T-helper 17 cell (primary cell): ENCODE measurements around the gene UTP4. TPM values are rescaled to one million over a fixed set of nuclear protein-coding genes. Genes with fewer than 3 reads are reported as not detected.
A peak's percentile ranks its signal among the peaks of the same experiment; 100 is the strongest.
"Not testable (repeated sequence)": the region's sequence is repeated elsewhere in the genome, so short reads cannot be mapped to it uniquely, and the experiment has no call there.

ENCODE experiments used
- ATAC-seq: fragments of 150-1000 bp; cut with Tn5 transposase; 2 replicates; pipeline ENCODE4 v1.10.0; 2021; ENCODE audit warnings: mild to moderate bottlenecking, moderate library complexity
- DNase-seq, 3 donors: peaks; one replicate each; pipeline versions ENCODE4 v3.0.0 to v3.0.0-alpha.2; 2020 to 2021
- H3K9me3 ChIP-seq: one replicate; pipeline ENCODE4 v1.7.0; 2013; ENCODE audit warnings: low read length, mild to moderate bottlenecking; ENCODE audit not compliant: control insufficient read depth, poor library complexity, severe bottlenecking
- H3K27ac Mint-ChIP-seq: one replicate; pipeline ENCODE4 v1.8.0; 2022; ENCODE audit warnings: mild to moderate bottlenecking, moderate library complexity, mixed read lengths
- H3K27me3 Mint-ChIP-seq: one replicate; pipeline ENCODE4 v1.8.0; 2022; ENCODE audit warnings: mixed read lengths
- H3K36me3 Mint-ChIP-seq: one replicate; pipeline ENCODE4 v1.8.0; 2022; ENCODE audit warnings: low read depth, mixed read lengths
- H3K4me1 Mint-ChIP-seq: one replicate; pipeline ENCODE4 v1.8.0; 2022; ENCODE audit warnings: mild to moderate bottlenecking, mixed read lengths
- H3K4me3 Mint-ChIP-seq: one replicate; pipeline ENCODE4 v1.8.0; 2022; ENCODE audit warnings: mild to moderate bottlenecking, moderate library complexity, mixed read lengths
- total RNA-seq, 4 donors: library from RNA in 2 of 4; stranded (reverse) in 2 of 4; gene quantifications; one replicate each; pipeline ENCODE4 v1.2.3 and lab custom pipeline; 2022 to 2026

The UTP4 gene
- total RNA-seq, 2 donors from 2014 or later = 29.4 to 47.2 TPM

GRCh38 chr16:69114346-69114975 lies 18.0 kb upstream of the UTP4 start:
- peaks cover 12% of the 10 kb centered on the region for H3K4me1 Mint-ChIP-seq
- H3K9me3 ChIP-seq = no peaks in the 10 kb centered on the region
- DNase-seq (no peak), ATAC-seq (no peak)
- H3K27ac Mint-ChIP-seq = no peak overlapping the region
- H3K36me3 Mint-ChIP-seq = peaks cover 8% of the 10 kb centered on the region
- H3K27me3 Mint-ChIP-seq = peaks cover 4% of the 10 kb centered on the region
- no peak overlapping the region for H3K4me3 Mint-ChIP-seq

GRCh38 chr16:69114976-69115355 lies 17.5 kb upstream of the UTP4 start:
- no peak overlapping the region for H3K4me3 Mint-ChIP-seq
- no peaks in the 10 kb centered on the region for H3K9me3 ChIP-seq
- H3K27ac Mint-ChIP-seq = no peak overlapping the region
- peaks cover 5% of the 10 kb centered on the region for H3K36me3 Mint-ChIP-seq
- no peaks in the 10 kb centered on the region for H3K27me3 Mint-ChIP-seq
- no peak for ATAC-seq
- DNase-seq = no peak
- peaks cover 10% of the 10 kb centered on the region for H3K4me1 Mint-ChIP-seq

- H3K9me3 ChIP-seq = no peaks in the 10 kb centered on the region
- ATAC-seq = no peak
- Mint-ChIP-seq H3K27ac (no peak overlapping the region), H3K36me3 (peaks cover 5% of the 10 kb centered on the region), H3K27me3 (no peaks in the 10 kb centered on the region), H3K4me3 (no peak overlapping the region), H3K4me1 (peaks cover 10% of the 10 kb centered on the region)
- DNase-seq = no peak
These were observed 17.1 kb upstream of the UTP4 start for GRCh38 chr16:69115361-69115760.

GRCh38 chr16:69115837-69116236 lies 16.6 kb upstream of the UTP4 start:
- Mint-ChIP-seq H3K4me3 (no peak overlapping the region), H3K36me3 (peaks cover 5% of the 10 kb centered on the region)
- ATAC-seq = no peak

GRCh38 chr16:69116256-69116875 lies 16.1 kb upstream of the UTP4 start:
- H3K9me3 ChIP-seq = no peaks in the 10 kb centered on the region
- DNase-seq (no peak), ATAC-seq (no peak)
- no peaks in the 10 kb centered on the region for H3K27me3 Mint-ChIP-seq
- H3K36me3 Mint-ChIP-seq = peaks cover 8% of the 10 kb centered on the region
- no peak overlapping the region for H3K27ac Mint-ChIP-seq
- H3K4me1 Mint-ChIP-seq = peaks cover 10% of the 10 kb centered on the region
- H3K4me3 Mint-ChIP-seq = no peak overlapping the region

More at GRCh38 chr16:69115837-69116236, 16.6 kb upstream of the UTP4 start:
- no peaks in the 10 kb centered on the region for H3K9me3 ChIP-seq
- H3K27ac Mint-ChIP-seq = no peak overlapping the region
- peaks cover 10% of the 10 kb centered on the region for H3K4me1 Mint-ChIP-seq
- H3K27me3 Mint-ChIP-seq = no peaks in the 10 kb centered on the region
- no peak for DNase-seq

GRCh38 chr16:69116906-69117305 lies 15.5 kb upstream of the UTP4 start:
- DNase-seq (no peak), ATAC-seq (no peak)
- Mint-ChIP-seq H3K27me3 (no peaks in the 10 kb centered on the region), H3K4me1 (peaks cover 10% of the 10 kb centered on the region), H3K4me3 (no peak overlapping the region), H3K36me3 (peaks cover 8% of the 10 kb centered on the region), H3K27ac (no peak overlapping the region)
- H3K9me3 ChIP-seq = no peaks in the 10 kb centered on the region

GRCh38 chr16:69118468-69118867 lies 14.0 kb upstream of the UTP4 start:
- no peak for ATAC-seq
- H3K27me3 Mint-ChIP-seq = no peaks in the 10 kb centered on the region
- no peaks in the 10 kb centered on the region for H3K9me3 ChIP-seq
- DNase-seq = no peak
- H3K36me3 Mint-ChIP-seq = peaks cover 8% of the 10 kb centered on the region
- peaks cover 7% of the 10 kb centered on the region for H3K4me1 Mint-ChIP-seq
- no peak overlapping the region for H3K4me3 Mint-ChIP-seq
- H3K27ac Mint-ChIP-seq = no peak overlapping the region

- H3K9me3 ChIP-seq = no peaks in the 10 kb centered on the region
- Mint-ChIP-seq H3K36me3 (peaks cover 8% of the 10 kb centered on the region), H3K4me3 (no peak overlapping the region), H3K27me3 (no peaks in the 10 kb centered on the region), H3K4me1 (peaks cover 8% of the 10 kb centered on the region), H3K27ac (no peak overlapping the region)
- ATAC-seq (no peak), DNase-seq (no peak)
These were observed 13.5 kb upstream of the UTP4 start for GRCh38 chr16:69118994-69119393.

GRCh38 chr16:69119536-69119935 lies 12.9 kb upstream of the UTP4 start:
- no peak for DNase-seq
- Mint-ChIP-seq H3K36me3 (peaks cover 8% of the 10 kb centered on the region), H3K27me3 (no peaks in the 10 kb centered on the region), H3K4me1 (peaks cover 10% of the 10 kb centered on the region), H3K4me3 (no peak overlapping the region), H3K27ac (no peak overlapping the region)
- no peaks in the 10 kb centered on the region for H3K9me3 ChIP-seq
- ATAC-seq = no peak

- ATAC-seq (no peak), DNase-seq (no peak)
- no peaks in the 10 kb centered on the region for H3K9me3 ChIP-seq
- Mint-ChIP-seq H3K27me3 (no peaks in the 10 kb centered on the region), H3K4me3 (no peak overlapping the region), H3K36me3 (peaks cover 3% of the 10 kb centered on the region), H3K27ac (no peak overlapping the region), H3K4me1 (peaks cover 5% of the 10 kb centered on the region)
These were observed 12.3 kb upstream of the UTP4 start for GRCh38 chr16:69120096-69120664.

GRCh38 chr16:69123910-69124309 lies 8.5 kb upstream of the UTP4 start:
- H3K36me3 Mint-ChIP-seq = peaks cover 3% of the 10 kb centered on the region
- no peak overlapping the region for H3K4me3 Mint-ChIP-seq
- no peak overlapping the region for H3K27ac Mint-ChIP-seq
- peak; percentile 39 to 54 (median 43) for DNase-seq
- H3K27me3 Mint-ChIP-seq = no peaks in the 10 kb centered on the region
- H3K4me1 Mint-ChIP-seq = peaks cover 11% of the 10 kb centered on the region
- H3K9me3 ChIP-seq = no peaks in the 10 kb centered on the region
- ATAC-seq = peak; percentile 73

GRCh38 chr16:69124406-69124805 lies 8.0 kb upstream of the UTP4 start:
- not testable (repeated sequence) for H3K36me3 Mint-ChIP-seq, H3K27ac Mint-ChIP-seq, H3K9me3 ChIP-seq

GRCh38 chr16:69124961-69125360 lies 7.5 kb upstream of the UTP4 start:
- peaks cover 11% of the 10 kb centered on the region for H3K4me1 Mint-ChIP-seq
- not testable (repeated sequence) for ATAC-seq, H3K36me3 Mint-ChIP-seq, H3K4me3 Mint-ChIP-seq, H3K9me3 ChIP-seq, H3K27me3 Mint-ChIP-seq, DNase-seq
- peak overlapping the region; percentile 24 for H3K27ac Mint-ChIP-seq

More at GRCh38 chr16:69124406-69124805, 8.0 kb upstream of the UTP4 start:
- DNase-seq, ATAC-seq, H3K27me3 Mint-ChIP-seq, H3K4me3 Mint-ChIP-seq: not testable (repeated sequence)
- H3K4me1 Mint-ChIP-seq = peaks cover 11% of the 10 kb centered on the region

- Mint-ChIP-seq H3K4me3 (no peak overlapping the region), H3K4me1 (peaks cover 20% of the 10 kb centered on the region), H3K27ac (no peak overlapping the region), H3K36me3 (no peaks in the 10 kb centered on the region), H3K27me3 (no peaks in the 10 kb centered on the region)
- no peak for DNase-seq
- no peak for ATAC-seq
- no peaks in the 10 kb centered on the region for H3K9me3 ChIP-seq
These were observed 6.2 kb upstream of the UTP4 start for GRCh38 chr16:69126221-69126620.
